OCI-LY7 (cell line): ENCODE data around the gene SLC25A29. TPM values are rescaled to one million over a fixed set of nuclear protein-coding genes. Genes with fewer than 3 reads are reported as not detected.
A peak's percentile ranks its signal among the peaks of the same experiment; 100 is the strongest.

ENCODE experiments used
- BruUV-seq: library from RNA; stranded (reverse); fragments of 400-500 nt; replicated peaks from 2 replicates; lab custom pipeline; 2021; lab: Mats Ljungman, UMichigan
- CTCF ChIA-PET: fragments of 300-600 bp; sonication (Branson Sonifier 250); formaldehyde crosslinking; loops from one replicate; lab custom pipeline; 2022; ENCODE audit warnings: antibody characterized with exemption; ENCODE audit not compliant: unreplicated experiment; lab: Charles Lee
- POLR2A ChIA-PET: fragments of 300-600 bp; sonication (Branson Sonifier 250); formaldehyde crosslinking; loops from one replicate; lab custom pipeline; 2022; ENCODE audit warnings: antibody characterized with exemption; lab: Charles Lee
- DNase-seq: peaks from one replicate; pipeline ENCODE4 v3.0.0-alpha.2; 2015; ENCODE audit warnings: low spot score
- H2AFZ ChIP-seq: fragments of 200-600 bp; sonication (generic), shearing (Covaris generic); 2 replicates; pipeline ENCODE4 v1.6.1; 2014; ENCODE audit warnings: mild to moderate bottlenecking, antibody characterized with exemption, low read length, moderate library complexity
- H3K27ac ChIP-seq: fragments of 200-600 bp; sonication (generic); 2 replicates; pipeline ENCODE4 v1.5.1; 2014; ENCODE audit warnings: mixed run types, low read depth, mild to moderate bottlenecking, moderate library complexity, low read length, inconsistent platforms; ENCODE audit not compliant: poor library complexity, severe bottlenecking
- H3K36me3 ChIP-seq: fragments of 200-600 bp; sonication (generic); 2 replicates; pipeline ENCODE4 v1.6.1; 2014; ENCODE audit warnings: mild to moderate bottlenecking, antibody characterized with exemption, low read length, moderate library complexity, mixed read lengths; ENCODE audit not compliant: insufficient read depth
- H3K4me1 ChIP-seq: fragments of 200-600 bp; sonication (generic); 2 replicates; pipeline ENCODE4 v1.5.1; 2014; ENCODE audit warnings: mild to moderate bottlenecking, low read length; ENCODE audit not compliant: insufficient read depth, poor library complexity, severe bottlenecking
- H3K4me2 ChIP-seq: fragments of 200-600 bp; sonication (generic); 2 replicates; pipeline ENCODE4 v1.6.1; 2014; ENCODE audit warnings: mild to moderate bottlenecking, low read length
- H3K4me3 ChIP-seq: fragments of 200-600 bp; sonication (generic); 2 replicates; pipeline ENCODE4 v1.5.1; 2014; ENCODE audit warnings: mild to moderate bottlenecking, low read depth, low read length; ENCODE audit not compliant: poor library complexity, severe bottlenecking
- H3K79me2 ChIP-seq: fragments of 200-600 bp; sonication (generic); 2 replicates; pipeline ENCODE4 v1.6.1; 2016; ENCODE audit warnings: low read depth, mild to moderate bottlenecking, low read length, moderate library complexity, mixed read lengths; ENCODE audit not compliant: insufficient read depth
- H3K9me2 ChIP-seq: fragments of 200-600 bp; sonication (generic); 2 replicates; pipeline ENCODE4 v1.6.1; 2016; ENCODE audit warnings: mild to moderate bottlenecking, low read length, mixed read lengths; ENCODE audit not compliant: insufficient read depth
- H3K9me3 ChIP-seq: fragments of 200-600 bp; sonication (generic); 2 replicates; pipeline ENCODE4 v1.6.1; 2014; ENCODE audit warnings: mild to moderate bottlenecking, mixed run types, low read length, mixed read lengths
- H4K20me1 ChIP-seq: fragments of 200-600 bp; sonication (generic); 2 replicates; pipeline ENCODE4 v1.6.1; 2014; ENCODE audit warnings: mild to moderate bottlenecking, antibody characterized with exemption, low read length, moderate library complexity, mixed read lengths; ENCODE audit not compliant: insufficient read depth
- CTCF ChIP-seq: fragments of 200-600 bp; sonication (generic); conservative IDR thresholded peaks from 2 replicates; pipeline ENCODE4 v1.5.1; 2014; ENCODE audit warnings: mild to moderate bottlenecking, antibody characterized with exemption, low read length, moderate library complexity, mixed read lengths
- EZH2phosphoT487 ChIP-seq: fragments of 200-600 bp; sonication (generic); IDR thresholded peaks from 2 replicates; pipeline ENCODE4 v1.6.1; 2018; ENCODE audit warnings: low read depth, borderline replicate concordance, mild to moderate bottlenecking, mixed run types, antibody characterized with exemption, low read length, moderate library complexity, mixed read lengths
- intact Hi-C: fragments of 100-400 bp; cut with micrococcal nuclease; formaldehyde crosslinking; loops from one replicate; pipeline ENCODE4 v1.10.0; 2022; ENCODE audit not compliant: unreplicated experiment
- total RNA-seq, 2 experiments: library from RNA; depleted of rRNA in 1 of 2; stranded (reverse); fragments of >200 nt in 1 of 2; shearing (Covaris generic) in 1 of 2; gene quantifications; 2 replicates each; pipeline ENCODE4 v1.2.3, GENCODE V29; 2014 to 2022

The SLC25A29 gene
- total RNA-seq, 2 experiments from 2014 or later: 14.6 to 34.8 TPM

- CTCF ChIA-PET: interaction anchor here (0.7 kb wide), 1 partner anchor 21 kb away, joined by 3 read pairs; no protein-coding TSS in a partner anchor
- POLR2A ChIA-PET: interaction anchor here (0.7 to 1.4 kb wide), 4 partner anchors 17 to 46 kb away, joined by 3 to 7 read pairs (median 3); no protein-coding TSS in a partner anchor
- no peaks in the 10 kb centered on the region for H3K9me2 ChIP-seq
- H3K27ac ChIP-seq: peak overlapping the region; percentile 5
- peaks cover 69% of the 10 kb centered on the region for H3K36me3 ChIP-seq
- TF ChIP-seq EZH2phosphoT487: no peak
- no peak for TF ChIP-seq CTCF
- H3K4me3 ChIP-seq: no peak overlapping the region
- no TSS peak for BruUV-seq
- peak overlapping the region; percentile 14; the same call in 1 of the 2 replicates for H3K4me2 ChIP-seq
- no peak for DNase-seq
- peaks cover 66% of the 10 kb centered on the region for H3K4me1 ChIP-seq
- peaks cover 99% of the 10 kb centered on the region for H3K79me2 ChIP-seq
- H2AFZ ChIP-seq: no peak overlapping the region
- no peaks in the 10 kb centered on the region for H3K9me3 ChIP-seq
- peaks cover 34% of the 10 kb centered on the region; the same call in 1 of the 2 replicates for H4K20me1 ChIP-seq
- intact Hi-C loops: no loop called here
Observed at GRCh38 chr14:100261621-100262020, 44.6 kb downstream of the SLC25A29 start.

- Histone ChIP-seq H3K79me2 (peaks cover 100% of the 10 kb centered on the region), H2AFZ (no peak overlapping the region), H3K27ac (peak overlapping the region; percentile 94), H4K20me1 (peaks cover 42% of the 10 kb centered on the region; the same call in 1 of the 2 replicates), H3K4me3 (peak overlapping the region; percentile 57), H3K9me3 (no peaks in the 10 kb centered on the region), H3K36me3 (peaks cover 51% of the 10 kb centered on the region), H3K9me2 (no peaks in the 10 kb centered on the region), H3K4me2 (peak overlapping the region; percentile 83), H3K4me1 (peaks cover 86% of the 10 kb centered on the region)
- TF ChIP-seq CTCF: no peak
- no peak for TF ChIP-seq EZH2phosphoT487
- peak; percentile 83 for DNase-seq
- intact Hi-C loops: loop anchor here (2.0 kb wide), 1 partner anchor 16 kb away; no protein-coding TSS in a partner anchor
- BruUV-seq: no TSS peak
- ChIA-PET POLR2A (interaction anchor here (1.9 to 2.0 kb wide), 2 partner anchors 13 to 15 kb away, joined by 8 read pairs; no protein-coding TSS in a partner anchor), CTCF (no interaction called here)
Observed at GRCh38 chr14:100256339-100256895, 49.8 kb downstream of the SLC25A29 start.

GRCh38 chr14:100252684-100253083, 53.6 kb downstream of the SLC25A29 start:
- no peaks in the 10 kb centered on the region for H3K9me2 ChIP-seq
- CTCF ChIA-PET: no interaction called here
- peaks cover 84% of the 10 kb centered on the region for H3K4me1 ChIP-seq
- peaks cover 39% of the 10 kb centered on the region for H4K20me1 ChIP-seq
- no peak overlapping the region for H3K4me3 ChIP-seq
- H3K27ac ChIP-seq: peak overlapping the region; percentile 13
- intact Hi-C loops: no loop called here
- DNase-seq: no peak
- H3K36me3 ChIP-seq: peaks cover 69% of the 10 kb centered on the region
- no peaks in the 10 kb centered on the region for H3K9me3 ChIP-seq
- POLR2A ChIA-PET: no interaction called here
- H3K79me2 ChIP-seq: peaks cover 100% of the 10 kb centered on the region
- 0 out of 2 replicates have a peak overlapping the region, but pooled peaks have one; percentile 7 for H3K4me2 ChIP-seq
- no TSS peak for BruUV-seq
- no peak for TF ChIP-seq CTCF
- TF ChIP-seq EZH2phosphoT487: no peak
- no peak overlapping the region for H2AFZ ChIP-seq
